Right kidney (tissue), 1 donor: ENCODE measurements around the gene LAMP2.

Experiments used
- DNase-seq: peaks from one replicate; pipeline ENCODE4 v3.0.0-alpha.2; 2016

LAMP2 gene

GRCh38 chrX:120459309-120459708 lies 9.8 kb downstream of the LAMP2 start:
- no peak for DNase-seq

DNA sequence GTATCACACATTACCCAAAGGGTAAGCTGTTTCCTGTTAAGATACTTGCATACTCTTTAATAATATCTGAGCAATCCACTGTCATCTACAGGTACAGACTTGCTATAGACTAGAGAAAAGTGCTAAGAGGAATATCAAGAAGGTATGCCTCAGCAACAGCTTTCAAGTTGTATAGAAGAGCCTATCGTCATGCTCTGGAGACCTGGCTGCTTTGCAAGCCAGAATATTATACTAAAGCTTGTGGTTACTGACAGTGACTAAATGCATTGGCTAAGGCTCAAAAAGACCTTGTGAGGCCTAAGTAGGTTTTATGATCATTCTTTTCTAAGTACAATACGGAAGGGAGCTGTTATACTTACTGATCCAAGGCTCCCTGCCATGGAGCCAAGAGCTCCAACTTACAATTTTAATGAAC lies 11.3 kb downstream of the LAMP2 start:
- no peak for DNase-seq

DNA sequence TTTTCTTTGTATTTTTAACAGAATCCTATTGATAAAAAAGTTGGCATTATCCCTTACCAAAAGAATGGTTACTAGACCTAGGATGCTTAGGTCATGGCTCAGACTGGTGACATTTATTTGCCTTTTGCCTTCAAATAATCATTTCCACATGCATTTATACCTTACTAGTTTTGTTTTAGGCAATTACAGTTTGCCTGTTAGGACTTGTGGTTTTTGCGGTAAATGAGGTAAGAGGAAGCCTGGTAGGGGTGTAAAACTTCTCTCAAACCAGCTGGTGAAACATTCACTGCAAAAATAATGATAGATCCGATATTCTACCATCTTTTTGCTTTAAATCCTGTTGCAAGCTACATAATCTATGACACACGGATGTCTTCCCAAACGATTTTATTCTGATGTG lies 12.1 kb downstream of the LAMP2 start:
- DNase-seq: no peak

DNA sequence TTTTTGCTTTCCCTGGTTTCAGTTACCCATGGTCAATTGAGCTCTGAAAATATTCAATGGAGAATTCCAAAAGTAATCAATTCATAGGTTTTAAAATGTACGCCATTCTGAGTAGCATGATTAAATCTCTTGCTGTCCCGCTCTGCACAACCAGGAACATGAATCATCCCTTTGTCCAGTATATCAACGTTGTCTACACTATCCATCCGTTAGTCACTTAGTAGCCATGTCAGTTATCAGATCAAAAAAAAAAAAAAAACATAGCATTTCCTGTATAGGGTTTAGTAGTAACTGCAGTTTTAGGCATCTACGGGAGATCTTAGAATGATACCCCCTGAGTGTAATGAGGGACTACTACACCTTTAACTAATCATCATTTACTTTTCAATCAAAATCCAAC lies 15.1 kb downstream of the LAMP2 start:
- DNase-seq: no peak

GRCh38 chrX:120452131-120452530 lies 17.0 kb downstream of the LAMP2 start:
- DNase-seq: no peak

GRCh38 chrX:120450163-120450562 lies 18.9 kb downstream of the LAMP2 start:
- DNase-seq: no peak

- no peak for DNase-seq
Measured at GRCh38 chrX:120446498-120446897, 22.6 kb downstream of the LAMP2 start.

- no peak for DNase-seq
Measured at GRCh38 chrX:120439921-120440320, 29.2 kb downstream of the LAMP2 start.

- no peak for DNase-seq
Measured at GRCh38 chrX:120429776-120430540, 39.1 kb downstream of the LAMP2 start.

GRCh38 chrX:120428309-120428708 lies 40.8 kb downstream of the LAMP2 start:
- no peak for DNase-seq

DNA sequence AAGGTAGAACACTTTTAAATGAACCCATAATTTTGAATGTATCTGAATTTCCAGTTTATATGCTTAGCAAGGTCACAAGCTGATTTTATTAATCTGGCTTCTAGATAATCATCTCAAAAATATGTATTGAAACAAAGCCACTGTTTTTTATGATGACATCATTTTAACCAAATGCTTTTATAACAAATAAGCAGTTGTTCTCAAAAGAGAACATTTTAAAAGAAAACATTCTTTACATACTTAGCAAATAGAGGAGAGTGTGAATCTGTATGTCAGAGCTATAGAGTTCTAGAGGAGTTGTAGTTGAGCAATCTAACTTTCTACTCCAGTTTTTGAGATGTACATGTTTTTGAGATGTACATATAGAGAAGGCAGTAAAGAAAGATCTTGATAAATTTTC lies 42.5 kb downstream of the LAMP2 start:
- DNase-seq: no peak

GRCh38 chrX:120419463-120419862 lies 49.6 kb downstream of the LAMP2 start:
- no peak for DNase-seq

DNA sequence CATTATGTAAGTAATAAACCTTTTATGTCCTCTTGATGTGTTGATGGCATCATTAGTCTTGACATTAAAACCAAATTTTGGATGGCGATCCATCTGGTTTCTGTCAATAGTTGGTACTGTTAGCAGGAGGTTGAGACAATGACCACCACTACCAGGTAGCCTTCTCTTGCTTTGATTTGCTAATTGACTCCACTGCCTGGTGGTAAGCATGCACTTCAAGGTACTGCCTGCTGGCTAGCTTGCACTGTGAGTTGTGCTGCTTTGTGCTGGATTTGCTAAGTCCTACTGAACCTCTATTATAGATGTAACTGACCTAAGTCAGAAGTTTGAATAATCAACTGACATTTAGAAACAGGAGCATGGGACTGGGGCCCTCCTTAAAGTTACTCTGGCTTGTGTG lies 60.9 kb downstream of the LAMP2 start:
- no peak for DNase-seq

DNA sequence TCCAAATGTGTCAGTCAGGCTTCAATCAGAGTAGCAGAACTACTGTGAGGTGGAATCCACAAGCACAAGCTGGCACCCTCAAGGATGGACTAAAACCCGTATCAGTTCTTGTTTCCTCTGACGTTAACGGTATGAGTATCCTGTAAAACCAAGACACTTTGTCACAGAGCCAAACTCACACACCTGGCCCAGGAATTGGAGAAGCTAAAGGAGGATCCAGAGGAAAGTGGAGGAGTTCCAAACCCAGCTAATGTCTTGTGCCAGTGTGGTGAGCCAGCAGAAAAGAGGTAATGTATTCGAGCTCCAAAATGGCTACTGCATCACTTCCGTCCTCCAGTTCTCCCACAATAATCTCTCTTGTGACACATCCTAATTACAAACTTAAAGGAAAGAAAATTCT lies 62.5 kb downstream of the LAMP2 start:
- DNase-seq: no peak

- DNase-seq: no peak
Measured at GRCh38 chrX:120402369-120402768, 66.7 kb downstream of the LAMP2 start.

DNA sequence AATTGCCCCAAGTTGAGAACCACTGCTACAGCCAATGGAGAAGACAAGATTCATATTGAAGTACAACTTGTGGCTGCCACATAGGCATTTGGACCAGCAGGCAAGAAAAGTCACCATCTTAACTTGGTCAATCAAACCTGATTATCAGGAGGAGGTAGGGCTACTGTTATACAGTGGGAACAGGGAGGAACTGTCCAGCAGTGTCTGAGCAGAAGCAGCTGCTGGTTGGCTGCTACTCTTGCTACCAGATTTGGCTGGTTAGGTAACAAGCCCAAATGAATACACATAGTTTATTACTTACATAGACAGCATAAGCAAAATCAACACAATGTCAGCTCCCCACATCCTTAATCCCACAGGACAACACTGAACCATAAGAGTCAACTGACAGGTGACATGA lies 67.8 kb downstream of the LAMP2 start:
- DNase-seq: no peak

DNA sequence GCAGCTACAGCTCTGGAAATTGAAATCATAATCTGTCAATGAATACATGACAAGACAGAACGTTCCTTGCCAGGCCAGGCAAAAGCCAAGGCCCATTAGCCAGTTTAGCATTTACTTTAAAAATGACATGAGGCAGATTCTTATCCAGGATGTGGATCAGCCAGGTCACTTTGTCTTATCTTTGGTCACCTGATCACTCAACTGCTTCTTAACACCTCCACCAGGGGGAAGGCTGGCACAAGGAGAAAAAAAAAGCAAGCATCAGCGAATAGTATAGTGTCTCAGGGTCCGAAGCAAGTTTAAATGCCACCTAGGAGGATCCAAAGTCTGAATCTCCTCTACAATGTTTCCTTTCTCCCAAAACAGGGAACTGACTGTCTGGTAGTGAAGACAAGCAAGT lies 88.4 kb downstream of the LAMP2 start:
- DNase-seq: no peak

- DNase-seq: no peak
Measured at GRCh38 chrX:120379937-120380681, 89.0 kb downstream of the LAMP2 start.

GRCh38 chrX:120378570-120378969 lies 90.5 kb downstream of the LAMP2 start:
- DNase-seq: no peak
